GM18511 (cell line): ENCODE results near the gene LENG8.

Experiments
- ATAC-seq: cut with Tn5 transposase; IDR thresholded peaks from one replicate; pipeline ENCODE4 v1.9.1; 2021; ENCODE audit warnings: mild to moderate bottlenecking, moderate library complexity; ENCODE audit not compliant: unreplicated experiment

LENG8 gene

GRCh38 chr19:54422136-54422535 is 26.9 kb upstream of the LENG8 start:
- ATAC-seq: no peak

GRCh38 chr19:54424201-54424600 is 24.8 kb upstream of the LENG8 start:
- no peak for ATAC-seq

GRCh38 chr19:54424660-54425381 is 24.2 kb upstream of the LENG8 start:
- no peak for ATAC-seq

- ATAC-seq: no peak
Observed at GRCh38 chr19:54425382-54425723, 23.6 kb upstream of the LENG8 start.

GRCh38 chr19:54426291-54426931 is 22.6 kb upstream of the LENG8 start:
- no peak for ATAC-seq

- no peak for ATAC-seq
Observed at GRCh38 chr19:54427586-54427985, 21.4 kb upstream of the LENG8 start.

- no peak for ATAC-seq
Observed at GRCh38 chr19:54428323-54429175, 20.4 kb upstream of the LENG8 start.

- ATAC-seq: no peak
Observed at GRCh38 chr19:54429176-54429495, 19.9 kb upstream of the LENG8 start.

- ATAC-seq: no peak
Observed at GRCh38 chr19:54429545-54430227, 19.3 kb upstream of the LENG8 start.

- no peak for ATAC-seq
Observed at GRCh38 chr19:54430306-54431254, 18.4 kb upstream of the LENG8 start.

GRCh38 chr19:54431255-54431838 is 17.7 kb upstream of the LENG8 start:
- no peak for ATAC-seq

GRCh38 chr19:54432144-54432738 is 16.8 kb upstream of the LENG8 start:
- no peak for ATAC-seq

- ATAC-seq: no peak
Observed at GRCh38 chr19:54433697-54434096, 15.3 kb upstream of the LENG8 start.

- no peak for ATAC-seq
Observed at GRCh38 chr19:54434112-54434872, 14.7 kb upstream of the LENG8 start.

- no peak for ATAC-seq
Observed at GRCh38 chr19:54434873-54435214, 14.2 kb upstream of the LENG8 start.

GRCh38 chr19:54435551-54436016 is 13.4 kb upstream of the LENG8 start:
- ATAC-seq: no peak

- ATAC-seq: no peak
Observed at GRCh38 chr19:54436031-54436523, 12.9 kb upstream of the LENG8 start.

- ATAC-seq: no peak
Observed at GRCh38 chr19:54436628-54437252, 12.3 kb upstream of the LENG8 start.
